ENCODE results near the gene DNAJC16. TPM values are rescaled to one million over a fixed set of nuclear protein-coding genes. Genes with fewer than 3 reads are reported as not detected.
A peak's percentile ranks its signal among the peaks of the same experiment; 100 is the strongest.

The DNAJC16 gene
- total RNA-seq, 1 experiment from 2014 or later, result 20.7 TPM

- Histone ChIP-seq H2AFZ (ENCODE audit: low read length) (no peak within 1 kb of the TSS), H4K20me1 (ENCODE audit: control insufficient read depth, insufficient read depth, insufficient read length) (no peaks in the 10 kb centered on the region), H4K8ac (replicated peaks; ENCODE audit: insufficient read length, low read depth, low read length) (no peak within 1 kb of the TSS), H3K27me3 (ENCODE audit: insufficient read depth, low read length) (no peaks in the 10 kb centered on the region), H3K27ac (ENCODE audit: insufficient read length, low read depth, low read length) (no peak within 1 kb of the TSS), H2BK20ac (ENCODE audit: low read depth, low read length, poor library complexity, severe bottlenecking) (no peak within 1 kb of the TSS), H2AK5ac (ENCODE audit: insufficient read length, low read length) (no peak within 1 kb of the TSS), H3K9ac (ENCODE audit: extremely low read depth, insufficient read length, low read length) (no peak within 1 kb of the TSS), H3K9me3 (ENCODE audit: control insufficient read depth, low read depth, low read length) (no peaks in the 10 kb centered on the region), H3K18ac (ENCODE audit: insufficient read length, low read depth, low read length) (peak within 1 kb of the TSS; percentile 93), H2BK12ac (ENCODE audit: insufficient read length, low read depth, low read length) (no peak within 1 kb of the TSS), H3K4ac (ENCODE audit: low read depth, low read length) (no peak within 1 kb of the TSS), H3K4me2 (ENCODE audit: insufficient read depth, insufficient read length, low read length) (peak within 1 kb of the TSS; percentile 43), H4K5ac (ENCODE audit: insufficient read length, low read depth, low read length) (no peak within 1 kb of the TSS), H3K23me2 (ENCODE audit: insufficient read length, low read depth, low read length, poor library complexity, severe bottlenecking) (no peaks in the 10 kb centered on the region), H3K14ac (ENCODE audit: insufficient read depth, low read length) (peak within 1 kb of the TSS; percentile 93), H3K4me1 (ENCODE audit: insufficient read depth, low read length) (no peaks in the 10 kb centered on the region), H2BK5ac (ENCODE audit: insufficient read length, low read length) (no peak within 1 kb of the TSS), H3K79me2 (ENCODE audit: insufficient read depth, low read length) (no peaks in the 10 kb centered on the region), H4K91ac (ENCODE audit: insufficient read length, low read depth, low read length) (no peak within 1 kb of the TSS), H2BK120ac (ENCODE audit: low read depth, low read length, poor library complexity, severe bottlenecking) (no peak within 1 kb of the TSS), H3K23ac (ENCODE audit: insufficient read length, low read depth, low read length) (no peak within 1 kb of the TSS), H3K56ac (ENCODE audit: insufficient read length, low read depth, low read length) (no peak within 1 kb of the TSS), H2BK15ac (ENCODE audit: low read depth, low read length) (no peak within 1 kb of the TSS), H3T11ph (ENCODE audit: low read length) (no peak within 1 kb of the TSS), H3K79me1 (ENCODE audit: insufficient read depth, low read depth, low read length, poor library complexity, severe bottlenecking) (no peaks in the 10 kb centered on the region)
- WGBS (ENCODE audit: extremely low coverage, insufficient read length, low lambda C conversion rate), result no CpG with 5 or more reads among the region's 68 CpGs
- Mint-ChIP-seq H3K9me3 (no peaks in the 10 kb centered on the region), H3K4me3 (peak within 1 kb of the TSS; percentile 62 to 76), H3K4me1 (peaks cover 4 to 5% of the 10 kb centered on the region in 2 experiments), H3K36me3 (ENCODE audit: insufficient read depth in 1 of 3, low read depth in 3 of 3) (peaks cover 0 to 5% (median 0%) of the 10 kb centered on the region in 3 experiments; a peak in 2 of 7 replicates), H3K27me3 (ENCODE audit: low read depth) (peaks cover 3% of the 10 kb centered on the region), H3K27ac (no peak within 1 kb of the TSS; a peak in 1 of 7 replicates)
- DNase-seq, result peak; percentile 91
- TF ChIP-seq CTCF (conservative IDR thresholded peaks at IDR 0.05), result peak; percentile 71
These were observed 58.1 kb downstream of the DNAJC16 start, which contains the start of gene AGMAT for GRCh38 chr1:15584489-15585363. TSS of gene AGMAT (minus strand) at chr1:15585051. CDS start at chr1:15584967, 84 bp downstream.

Data from H9 (cell line).